HepG2 (cell line): ENCODE data around the gene SEC61B. TPM values are rescaled to one million over a fixed set of nuclear protein-coding genes. Genes with fewer than 3 reads are reported as not detected.

Experiments
- ARNT ChIP-seq: fragments of 450-650 bp; IDR thresholded peaks from 2 replicates; pipeline ENCODE4 v1.6.1; 2017
- ARNTL ChIP-seq: sonication (generic); formaldehyde crosslinking; IDR thresholded peaks from 2 replicates; pipeline ENCODE4 v1.4.0; 2020; ENCODE audit warnings: mild to moderate bottlenecking, missing genetic modification reagents
- BRD4 ChIP-seq: sonication (generic); formaldehyde crosslinking; IDR thresholded peaks from 2 replicates; pipeline ENCODE4 v1.4.0; 2020; ENCODE audit warnings: missing genetic modification reagents
- HNRNPL ChIP-seq: fragments of 200-400 bp; formaldehyde crosslinking; IDR thresholded peaks from 2 replicates; pipeline ENCODE4 v1.6.1; 2017; ENCODE audit warnings: mild to moderate bottlenecking, low read depth, low read length
- MAFK ChIP-seq, 2 experiments: IDR thresholded peaks in 1 of 2; conservative IDR thresholded peaks in 1 of 2; 2 replicates each; pipeline ENCODE4 v1.6.1; 2011; ENCODE audit warnings: improper control_type of control experiment in 2 of 2, low read length in 2 of 2
- MTA1 ChIP-seq: sonication (generic); formaldehyde crosslinking; IDR thresholded peaks from 2 replicates; pipeline ENCODE4 v1.4.0; 2020; ENCODE audit warnings: missing genetic modification reagents, mild to moderate bottlenecking, borderline replicate concordance
- SP2 ChIP-seq: sonication (generic); formaldehyde crosslinking; IDR thresholded peaks from 2 replicates; pipeline ENCODE4 v1.5.1; 2020; ENCODE audit warnings: mild to moderate bottlenecking, missing genetic modification reagents
- SYNCRIP ChIP-seq: fragments of 200-400 bp; formaldehyde crosslinking; IDR thresholded peaks from 2 replicates; pipeline ENCODE4 v1.6.1; 2018; ENCODE audit warnings: mild to moderate bottlenecking, low read depth, low read length; ENCODE audit not compliant: insufficient read depth
- TGIF2 ChIP-seq: IDR thresholded peaks from 2 replicates; pipeline ENCODE4 v1.6.1; 2016; ENCODE audit warnings: control low read depth, missing compliant biosample characterization
- TOPORS ChIP-seq: sonication (generic); formaldehyde crosslinking; IDR thresholded peaks from 2 replicates; pipeline ENCODE4 v1.8.0; 2023; ENCODE audit warnings: mild to moderate bottlenecking, missing genetic modification reagents
- YEATS2 ChIP-seq: sonication (generic); formaldehyde crosslinking; IDR thresholded peaks from 2 replicates; pipeline ENCODE4 v1.4.0; 2020; ENCODE audit warnings: missing genetic modification reagents, borderline replicate concordance
- ZNF20 ChIP-seq: sonication (generic); formaldehyde crosslinking; IDR thresholded peaks from 2 replicates; pipeline ENCODE4 v1.4.0; 2020; ENCODE audit warnings: mild to moderate bottlenecking, moderate library complexity, missing genetic modification reagents
- ZNF367 ChIP-seq: sonication (generic); formaldehyde crosslinking; IDR thresholded peaks from 2 replicates; pipeline ENCODE4 v1.4.0; 2020; ENCODE audit warnings: missing genetic modification reagents, borderline replicate concordance
- ZNF629 ChIP-seq: sonication (generic); formaldehyde crosslinking; conservative IDR thresholded peaks from 2 replicates; pipeline ENCODE4 v1.5.0; 2020; ENCODE audit warnings: missing genetic modification reagents
- ZNF780A ChIP-seq: sonication (generic); formaldehyde crosslinking; IDR thresholded peaks from 2 replicates; pipeline ENCODE4 v1.8.0; 2022; ENCODE audit warnings: mild to moderate bottlenecking, missing genetic modification reagents, moderate library complexity
- polyA plus RNA-seq, 8 experiments: library from polyadenylated mRNA; depleted of rRNA in 3 of 8; stranded (reverse) in 7 of 8; unstranded in 1 of 8; fragments of >200 nt; fragmentation: Illumina TruSeq in 4 of 8; extraction: Trizol in 4 of 8; gene quantifications; 2 replicates each; pipeline versions ENCODE4 v1.2.1 to v1.2.3, GENCODE V29; 2011 to 2016; ENCODE audit warnings: low read depth in 4 of 8, missing spikeins in 1 of 8, mixed read lengths in 1 of 8; ENCODE audit not compliant: insufficient read depth in 1 of 8
- total RNA-seq, 5 experiments: library from RNA; depleted of rRNA; stranded (reverse); fragments of >200 nt; fragmentation: Illumina TruSeq; extraction: Trizol; gene quantifications; 2 replicates each; pipeline ENCODE4 v1.2.3, GENCODE V29; 2016; ENCODE audit warnings: low read depth in 1 of 5
- TF ChIP-seq, protein P1 (sequence below): sonication (generic); formaldehyde crosslinking; IDR thresholded peaks from 2 replicates; pipeline ENCODE4 v1.8.1; 2023; ENCODE audit warnings: mild to moderate bottlenecking, inconsistent platforms, moderate library complexity, missing genetic modification reagents, borderline replicate concordance
- TF ChIP-seq, protein P2 (sequence below): sonication (generic); formaldehyde crosslinking; IDR thresholded peaks from 2 replicates; pipeline ENCODE4 v1.9.0; 2021; ENCODE audit warnings: missing genetic modification reagents, borderline replicate concordance

SEC61B gene
- total and polyA plus RNA-seq, 2 of the 13 experiments (the other 11 are each of a cell fraction or from before 2014, with no cell fraction given): 191 to 368 TPM

DNA sequence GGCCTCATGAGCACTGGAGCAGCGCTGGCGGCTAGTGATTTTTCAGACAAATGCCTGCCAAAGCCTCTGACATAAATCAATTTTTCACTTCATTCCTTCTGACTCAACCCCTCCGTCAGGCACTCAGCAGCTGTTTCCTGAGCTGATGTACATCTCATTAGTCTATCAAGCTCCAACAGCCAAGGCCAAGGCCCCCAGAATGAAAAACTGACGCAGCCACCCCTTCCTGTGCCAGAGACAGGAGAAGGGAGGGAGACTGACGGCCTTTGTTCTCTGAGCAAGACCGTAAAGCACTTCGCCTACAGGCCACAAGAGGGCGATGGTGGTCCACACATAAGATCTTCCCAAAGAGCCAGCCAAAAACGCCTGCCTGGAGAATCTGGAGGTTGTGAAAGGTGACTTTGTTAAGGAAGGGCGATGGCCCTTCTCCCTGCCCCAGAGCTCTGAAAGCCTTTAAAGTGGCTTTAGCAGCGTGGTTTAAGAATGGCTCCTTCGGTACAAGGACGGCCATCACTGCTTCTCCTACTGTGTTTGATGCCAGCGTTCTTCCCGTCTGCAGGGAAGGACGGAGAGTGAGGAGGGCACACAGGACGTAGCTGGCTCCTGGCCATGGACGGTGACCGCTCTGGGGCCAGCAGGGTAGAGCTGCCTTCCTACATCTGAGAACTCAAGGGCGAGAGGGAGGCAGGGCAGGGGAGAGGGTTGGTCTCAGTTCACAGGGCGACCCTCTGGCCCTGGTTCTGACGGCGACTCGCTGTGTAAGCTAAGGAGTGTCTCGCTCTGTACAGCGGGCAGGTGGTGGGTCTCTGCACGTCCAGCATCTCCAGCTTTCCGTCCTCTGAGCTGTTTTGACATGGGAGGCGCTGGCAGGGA lies 37.4 kb upstream of the SEC61B start (continued):
- TF ChIP-seq SYNCRIP (no peak), TGIF2 (no peak), MTA1 (no peak), YEATS2 (CRISPR knock-in tag) (no peak), ARNTL (CRISPR knock-in tag) (no peak), ZNF367 (no peak), ZNF780A (CRISPR knock-in tag) (no peak), BRD4 (CRISPR knock-in tag) (no peak), SP2 (CRISPR knock-in tag) (no peak), TOPORS (CRISPR knock-in tag) (no peak), ZNF20 (CRISPR knock-in tag) (no peak), HNRNPL (no peak), ZNF629 (CRISPR knock-in tag) (no peak), MAFK (conservative IDR thresholded peaks at IDR 0.05 in 1 of 2, IDR thresholded peaks at IDR 0.05 in 1 of 2; ENCODE audit: low read length in 2 of 2) (no peak), ARNT (no peak)
- TF ChIP-seq, protein P1, sequence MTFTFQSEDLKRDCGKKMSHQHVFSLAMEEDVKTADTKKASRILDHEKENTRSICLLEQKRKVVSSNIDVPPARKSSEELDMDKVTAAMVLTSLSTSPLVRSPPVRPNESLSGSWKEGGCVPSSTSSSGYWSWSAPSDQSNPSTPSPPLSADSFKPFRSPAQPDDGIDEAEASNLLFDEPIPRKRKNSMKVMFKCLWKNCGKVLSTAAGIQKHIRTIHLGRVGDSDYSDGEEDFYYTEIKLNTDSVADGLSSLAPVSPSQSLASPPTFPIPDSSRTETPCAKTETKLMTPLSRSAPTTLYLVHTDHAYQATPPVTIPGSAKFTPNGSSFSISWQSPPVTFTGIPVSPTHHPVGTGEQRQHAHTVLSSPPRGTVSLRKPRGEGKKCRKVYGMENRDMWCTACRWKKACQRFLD (CRISPR knock-in tag): 0 out of 2 replicates have a peak, but pooled peaks have one; percentile 40
- TF ChIP-seq, protein P2, sequence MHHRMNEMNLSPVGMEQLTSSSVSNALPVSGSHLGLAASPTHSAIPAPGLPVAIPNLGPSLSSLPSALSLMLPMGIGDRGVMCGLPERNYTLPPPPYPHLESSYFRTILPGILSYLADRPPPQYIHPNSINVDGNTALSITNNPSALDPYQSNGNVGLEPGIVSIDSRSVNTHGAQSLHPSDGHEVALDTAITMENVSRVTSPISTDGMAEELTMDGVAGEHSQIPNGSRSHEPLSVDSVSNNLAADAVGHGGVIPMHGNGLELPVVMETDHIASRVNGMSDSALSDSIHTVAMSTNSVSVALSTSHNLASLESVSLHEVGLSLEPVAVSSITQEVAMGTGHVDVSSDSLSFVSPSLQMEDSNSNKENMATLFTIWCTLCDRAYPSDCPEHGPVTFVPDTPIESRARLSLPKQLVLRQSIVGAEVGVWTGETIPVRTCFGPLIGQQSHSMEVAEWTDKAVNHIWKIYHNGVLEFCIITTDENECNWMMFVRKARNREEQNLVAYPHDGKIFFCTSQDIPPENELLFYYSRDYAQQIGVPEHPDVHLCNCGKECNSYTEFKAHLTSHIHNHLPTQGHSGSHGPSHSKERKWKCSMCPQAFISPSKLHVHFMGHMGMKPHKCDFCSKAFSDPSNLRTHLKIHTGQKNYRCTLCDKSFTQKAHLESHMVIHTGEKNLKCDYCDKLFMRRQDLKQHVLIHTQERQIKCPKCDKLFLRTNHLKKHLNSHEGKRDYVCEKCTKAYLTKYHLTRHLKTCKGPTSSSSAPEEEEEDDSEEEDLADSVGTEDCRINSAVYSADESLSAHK (CRISPR knock-in tag): no peak
